COLO829 (cell line): ENCODE results near the gene TMEM86B.
"Not testable (repeated sequence)": the region's sequence is repeated elsewhere in the genome, so short reads cannot be mapped to it uniquely, and the experiment has no call there.

ENCODE experiments used
- DNase-seq: peaks from one replicate; pipeline ENCODE4 v3.0.0; 2012; ENCODE audit warnings: low spot score

Gene TMEM86B

DNA sequence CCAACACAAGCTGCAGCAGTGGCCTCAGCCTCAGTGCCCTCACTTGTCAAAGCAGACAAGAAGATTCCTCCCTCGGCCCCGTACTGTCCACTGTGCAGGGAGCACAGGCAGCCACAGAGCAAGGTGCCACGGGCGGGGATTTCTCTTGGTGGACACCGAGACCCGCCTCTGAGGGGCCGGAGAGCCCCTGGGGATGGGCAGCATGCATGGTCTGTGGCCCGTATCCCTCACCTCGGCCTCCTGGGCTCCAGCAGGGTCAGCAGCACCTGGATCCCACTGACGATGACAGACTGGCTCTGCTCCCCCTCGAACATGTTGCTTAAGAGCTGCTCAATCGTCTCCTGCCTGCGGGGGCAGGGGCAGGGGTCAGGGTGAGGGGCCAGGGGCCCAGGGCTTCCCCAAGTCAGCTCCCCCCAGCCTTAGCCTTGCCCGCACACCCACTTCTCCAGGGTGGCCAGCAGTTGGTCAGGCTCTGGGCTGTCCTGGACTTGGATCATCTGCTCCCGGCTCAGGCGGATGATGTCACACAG, 13.4 kb upstream of the TMEM86B start:
- no peak for DNase-seq

DNA sequence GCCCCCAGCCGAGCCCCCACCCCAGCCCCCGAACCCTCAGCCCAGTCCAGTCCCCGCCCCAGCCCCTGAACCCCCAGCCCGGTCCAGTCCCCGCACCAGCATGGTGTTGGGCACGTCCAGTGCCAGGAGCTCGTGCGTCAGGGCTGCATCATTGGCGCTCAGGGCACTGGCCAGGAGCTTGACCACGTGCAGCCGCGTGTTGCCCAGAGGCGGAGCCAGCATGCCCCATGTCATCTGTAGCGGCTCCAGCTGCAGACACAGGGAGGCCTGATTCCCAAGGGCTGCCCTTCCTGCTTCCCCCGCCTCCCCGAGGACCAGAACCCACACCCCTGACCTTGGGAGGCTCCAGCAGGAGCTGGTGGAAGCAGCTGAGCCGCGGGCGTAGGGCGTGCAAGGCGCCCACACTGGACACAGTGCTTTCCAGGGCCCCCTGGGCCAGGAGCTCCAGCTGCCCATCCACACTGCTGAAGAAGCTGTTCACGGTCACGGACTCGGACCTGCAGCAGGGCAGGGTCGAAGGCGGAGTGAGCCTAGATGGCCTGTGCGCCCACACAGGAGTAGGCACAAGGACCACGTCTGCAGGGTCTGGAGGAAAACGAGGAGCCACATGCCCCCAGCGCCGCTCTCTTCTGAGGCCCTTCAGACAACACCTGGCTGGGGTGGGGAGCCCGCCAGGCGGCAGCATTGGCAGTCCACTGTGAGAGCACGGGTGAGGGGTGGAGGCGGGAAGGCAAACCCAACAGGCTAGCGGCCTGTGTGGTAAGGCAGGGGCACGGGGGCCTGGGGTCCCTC, 12.8 kb upstream of the TMEM86B start:
- DNase-seq, result no peak

DNA sequence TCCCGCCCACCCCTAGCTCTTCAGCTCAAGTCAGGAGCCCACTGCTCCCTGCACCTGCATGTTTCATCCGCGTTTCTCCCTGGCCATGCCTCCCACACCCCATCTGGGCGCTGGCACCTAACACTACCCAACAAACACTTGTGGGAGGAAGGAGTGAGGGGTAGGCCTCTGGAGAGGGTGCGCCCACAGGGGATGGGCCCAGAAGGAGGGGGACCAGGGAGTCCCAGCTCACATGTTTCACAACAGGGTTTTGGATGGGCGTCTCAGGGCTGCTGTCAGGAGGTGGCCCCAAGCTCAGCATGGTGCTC, 12.1 kb upstream of the TMEM86B start:
- no peak for DNase-seq

DNA sequence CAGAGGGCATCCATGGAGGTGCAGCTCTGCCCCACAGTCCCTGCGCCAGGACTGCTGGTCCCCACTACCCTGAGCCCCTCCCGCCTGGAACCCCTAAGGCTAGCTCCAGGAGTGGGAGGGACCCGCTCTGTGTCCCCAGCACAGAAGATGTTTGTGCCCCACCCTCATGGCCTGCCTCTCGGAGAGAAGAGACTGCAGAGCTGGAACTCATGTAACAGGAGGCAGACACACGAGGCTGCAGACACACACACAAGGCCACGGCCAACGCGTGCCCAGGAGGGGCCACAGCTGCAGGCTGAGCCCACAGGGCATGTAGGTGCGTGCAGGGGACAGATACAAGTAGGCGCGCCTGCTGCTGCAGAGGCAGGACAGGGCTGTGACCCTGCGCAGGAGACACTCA, 10.4 kb upstream of the TMEM86B start:
- DNase-seq, result no peak

DNA sequence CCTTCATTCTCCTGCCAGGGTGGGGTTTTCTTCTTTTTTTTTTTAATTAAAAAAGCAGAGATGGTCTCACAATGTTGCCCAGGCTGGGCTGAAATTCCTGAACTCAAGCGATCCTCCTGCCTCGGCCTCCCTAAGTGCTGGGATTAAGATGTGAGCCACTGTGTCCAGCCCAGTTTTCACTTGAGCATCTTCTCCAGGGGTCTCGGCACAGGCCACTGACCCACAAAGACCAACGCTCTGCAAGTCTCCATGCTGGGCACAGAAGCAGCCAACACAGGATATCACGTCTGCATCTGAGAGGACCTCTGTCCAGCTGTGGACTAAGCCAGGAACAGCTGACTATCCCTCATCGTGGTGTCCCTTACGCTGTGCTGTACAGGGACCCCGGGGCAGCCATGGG, 9.5 kb upstream of the TMEM86B start:
- no peak for DNase-seq

DNA sequence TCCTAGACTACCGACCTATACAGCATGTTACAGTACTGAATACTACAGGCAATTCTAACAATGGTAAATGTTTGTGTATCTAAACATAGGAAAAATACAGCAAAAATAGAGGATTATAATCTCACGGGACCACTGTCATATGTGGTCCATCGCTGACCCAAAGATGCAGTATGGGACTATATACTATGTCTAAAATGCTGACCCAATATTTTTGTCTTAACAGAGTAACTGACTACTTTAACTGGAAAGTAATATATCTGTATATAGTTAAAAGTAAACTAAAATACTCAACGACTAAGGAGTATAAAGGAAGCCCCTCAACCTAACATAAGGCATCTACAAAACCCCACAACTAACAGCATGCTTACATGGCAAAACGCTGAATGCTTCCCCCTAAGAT, 4.4 kb upstream of the TMEM86B start:
- no peak for DNase-seq

DNA sequence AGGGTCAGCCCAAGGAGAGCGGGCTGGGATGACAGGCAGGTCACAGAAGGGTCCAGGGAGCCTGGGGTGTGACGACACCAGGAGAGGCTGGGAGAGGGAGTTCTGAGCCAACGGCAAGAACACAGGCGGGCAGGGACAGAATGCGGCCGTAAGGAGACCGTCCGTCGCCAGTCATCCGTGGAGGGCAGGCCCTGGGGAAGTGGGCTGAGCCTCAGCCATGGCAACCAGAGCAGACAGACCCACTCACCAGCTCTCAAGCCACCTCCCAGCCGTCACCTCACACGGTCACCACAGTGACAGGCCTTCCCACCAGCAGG, 3.7 kb upstream of the TMEM86B start:
- no peak for DNase-seq

DNA sequence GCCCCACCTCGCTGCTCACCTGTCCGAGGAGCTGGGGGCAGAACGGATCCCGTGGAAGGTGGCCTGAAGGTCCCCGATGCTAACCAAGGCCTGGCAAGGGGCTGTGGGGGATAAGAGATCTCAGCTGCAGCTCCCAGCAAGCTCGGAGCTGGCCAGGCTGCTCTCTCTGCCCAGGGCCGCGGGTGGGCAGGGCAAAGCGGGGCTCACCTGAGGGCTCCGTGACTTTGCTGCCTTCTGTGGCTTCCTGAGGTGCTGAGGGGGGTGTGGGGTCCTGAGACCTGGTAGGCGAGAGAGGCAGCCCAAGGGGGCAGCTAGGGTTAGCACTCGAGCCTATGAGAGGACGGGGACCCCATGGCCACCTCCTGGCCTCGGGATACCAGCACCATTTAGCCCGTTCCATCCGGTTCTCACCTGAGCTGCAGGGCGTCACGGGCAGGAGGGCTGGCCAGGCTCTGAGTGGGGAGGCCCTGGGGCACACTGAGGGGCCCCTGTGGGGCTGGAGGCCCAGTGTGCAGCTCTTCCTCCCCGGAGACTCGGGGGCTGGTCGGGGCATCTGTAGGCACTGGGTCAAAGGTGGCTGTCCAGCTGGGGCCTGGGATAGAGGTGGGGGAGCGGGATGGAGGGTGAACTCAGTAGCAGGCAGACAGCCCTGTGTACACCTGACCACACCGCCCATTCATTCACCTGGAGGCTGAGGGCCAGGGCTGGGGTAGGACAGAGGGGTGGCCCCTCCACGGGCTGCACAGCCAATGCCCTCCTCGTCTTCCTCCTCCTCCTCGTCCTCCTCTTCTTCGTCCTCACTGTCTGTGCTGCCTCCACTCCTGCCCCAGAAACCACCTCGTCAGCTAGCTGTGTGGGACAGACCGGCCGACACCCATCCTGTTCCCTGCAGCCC, 3.1 kb upstream of the TMEM86B start:
- no peak for DNase-seq

DNA sequence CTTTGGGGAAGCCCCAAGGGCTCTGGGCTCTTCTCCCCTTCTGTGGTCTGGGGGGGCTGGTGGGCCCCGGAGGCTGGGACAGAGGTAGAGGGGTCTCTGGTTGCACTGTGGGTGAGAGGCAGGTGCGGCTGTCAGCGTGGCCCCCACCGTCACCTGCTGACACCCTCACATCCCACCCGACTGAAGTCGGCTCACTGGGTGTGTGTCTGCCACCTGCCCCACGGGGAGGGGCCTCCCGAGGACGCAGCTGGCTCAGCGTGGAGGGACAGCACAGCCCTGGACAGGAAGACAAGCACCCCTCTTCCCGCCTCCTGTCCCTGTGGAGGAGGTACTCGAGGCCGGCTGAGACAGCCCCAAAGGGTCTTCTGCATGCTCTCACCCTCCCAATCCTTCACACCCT, 2.2 kb upstream of the TMEM86B start:
- no peak for DNase-seq

DNA sequence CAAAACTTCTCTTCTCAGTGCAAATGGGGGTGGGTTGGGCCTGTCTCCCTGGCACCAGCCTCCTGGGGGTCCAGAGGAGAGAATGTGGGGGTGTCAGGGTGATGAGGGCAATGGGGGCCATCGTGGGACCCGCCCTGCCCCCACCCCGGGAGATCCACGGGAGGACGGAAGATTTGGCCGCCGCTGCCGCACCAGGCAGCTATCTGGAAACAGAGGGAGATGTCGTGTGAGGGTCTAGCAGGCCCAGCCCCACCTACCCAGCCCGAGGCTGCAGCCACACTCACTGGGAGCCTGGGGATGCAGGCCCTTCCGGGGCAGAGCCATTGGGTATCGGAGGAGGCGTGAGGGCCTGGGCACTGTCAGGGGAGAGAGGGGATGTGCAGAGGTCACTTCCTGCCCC, 1.8 kb upstream of the TMEM86B start:
- no peak for DNase-seq

DNA sequence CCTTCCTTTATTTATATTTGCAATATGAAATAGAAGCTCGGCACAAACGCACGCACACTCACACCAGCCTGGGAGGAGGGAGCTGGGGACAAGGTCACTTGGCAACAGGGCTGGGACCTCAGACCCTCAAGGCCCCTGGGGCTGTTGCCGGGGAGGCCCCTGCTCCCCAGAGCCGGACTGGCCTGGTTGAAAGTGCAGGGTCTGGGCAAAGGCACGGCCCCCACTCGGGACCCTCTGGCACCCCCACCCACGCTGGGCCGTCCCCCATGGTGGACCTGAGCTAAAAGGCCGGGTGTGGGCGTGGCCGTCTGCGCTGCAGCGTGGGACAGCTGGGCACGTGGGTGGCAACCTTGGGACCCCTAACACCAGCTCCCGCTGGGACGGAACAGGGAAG, 1.2 kb upstream of the TMEM86B start:
- no peak for DNase-seq

DNA sequence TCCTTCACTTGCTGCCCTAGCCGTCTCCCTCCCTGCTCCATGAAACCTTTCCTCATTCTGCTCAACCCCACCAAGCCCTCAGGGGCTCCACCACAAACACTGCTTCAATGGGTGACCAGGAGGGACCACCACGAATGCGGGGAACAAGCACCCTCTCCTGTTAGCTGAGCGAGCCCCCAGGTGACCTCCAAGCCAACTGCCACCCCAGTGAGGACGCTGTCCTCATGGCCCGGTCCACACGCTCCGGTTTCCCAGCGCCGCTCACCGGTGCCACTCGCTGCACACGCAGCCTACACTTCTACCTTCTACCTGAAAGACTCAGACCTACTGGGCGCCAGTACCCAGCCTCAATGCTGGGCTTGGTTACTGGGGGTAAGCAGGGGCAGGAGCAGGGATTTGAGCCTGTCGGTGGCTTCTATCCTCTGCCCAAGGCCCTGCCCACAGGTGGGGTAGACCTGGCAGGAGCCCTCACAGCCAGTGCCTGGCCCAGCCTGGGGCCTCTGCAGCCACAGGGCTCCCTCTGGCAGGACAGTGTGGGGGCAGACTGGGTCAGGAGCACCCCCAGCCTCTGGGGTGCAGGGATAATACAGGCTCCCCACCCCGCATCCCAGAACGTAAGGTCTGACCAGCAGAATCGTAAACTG, 704 bp upstream of the TMEM86B start:
- DNase-seq, result no peak

DNA sequence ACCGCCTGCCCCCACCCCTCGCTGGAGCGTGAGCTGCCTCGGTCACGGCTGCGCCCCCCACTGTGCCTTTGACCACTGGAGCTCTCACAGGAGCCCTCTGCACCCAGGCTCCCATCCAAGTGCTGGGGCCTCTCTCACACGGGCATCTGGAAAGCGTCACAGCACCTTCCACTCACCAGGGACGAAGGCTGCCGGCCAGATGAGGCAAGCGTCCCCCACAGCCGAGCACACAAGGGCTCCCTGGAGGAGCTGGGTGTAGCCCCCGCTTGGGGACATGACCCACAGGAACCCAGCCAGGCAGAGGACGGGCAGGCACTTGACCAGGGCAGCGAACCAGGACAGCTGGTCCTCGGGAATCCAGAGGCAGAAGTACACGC, 560 bp downstream of the TMEM86B start:
- DNase-seq, result no peak

DNA sequence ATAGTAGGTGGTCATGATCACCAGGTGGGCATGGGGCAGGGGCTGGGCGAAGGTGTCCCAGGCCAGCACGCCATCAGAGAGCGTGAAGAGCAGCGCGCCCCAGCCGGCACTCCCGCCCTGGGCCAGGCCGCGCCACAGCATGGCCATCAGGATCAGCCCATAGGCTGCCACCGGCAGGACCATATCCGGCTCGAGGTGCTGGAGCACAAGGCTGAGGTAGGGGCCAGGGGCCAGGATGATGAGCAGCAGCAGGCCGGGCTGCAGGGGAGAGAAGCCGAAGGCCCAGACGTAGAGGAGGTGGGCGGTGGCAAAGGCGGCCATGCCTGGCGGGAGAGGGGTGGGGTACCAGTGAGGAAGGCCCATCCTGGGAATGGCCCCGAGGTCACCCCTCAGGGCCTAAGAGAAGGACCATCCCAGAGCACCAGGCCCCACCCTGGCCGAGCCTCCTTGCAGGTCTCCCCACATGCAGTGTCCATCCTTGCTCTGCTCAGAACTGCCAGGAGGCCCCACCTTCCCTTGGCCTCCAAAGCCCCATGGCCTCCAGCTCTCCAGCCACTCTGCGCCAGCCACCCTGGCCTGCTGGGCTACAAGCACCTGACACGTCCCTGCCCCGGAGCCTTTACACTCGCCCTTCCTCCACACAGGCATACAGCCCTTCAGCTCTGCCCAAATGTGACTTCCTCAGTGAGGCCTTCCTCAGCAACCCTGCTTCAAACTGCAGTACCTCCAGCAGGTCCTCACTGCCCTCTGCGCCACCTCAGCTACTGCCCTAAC, 1.1 kb downstream of the TMEM86B start:
- no peak for DNase-seq

DNA sequence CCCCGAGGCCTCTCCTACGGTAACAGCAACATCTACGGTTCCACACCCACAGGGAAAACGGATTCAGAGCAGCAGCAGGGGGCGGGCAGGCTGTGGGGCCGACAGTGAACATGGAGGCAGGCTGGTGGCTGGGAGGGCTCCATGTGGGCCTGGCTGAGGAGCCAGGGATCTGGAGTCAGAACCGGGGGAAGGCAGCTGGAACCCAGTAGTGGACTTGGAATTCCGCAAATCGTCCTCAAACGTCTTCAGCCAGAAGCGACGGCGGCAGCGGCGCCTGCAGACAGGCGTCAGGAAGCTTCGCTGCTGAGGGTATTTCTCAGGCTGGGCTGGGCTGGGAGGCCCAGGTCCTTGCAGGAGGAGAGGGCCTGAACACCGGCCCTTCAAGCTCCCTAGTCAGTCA, 1.8 kb downstream of the TMEM86B start:
- no peak for DNase-seq

DNA sequence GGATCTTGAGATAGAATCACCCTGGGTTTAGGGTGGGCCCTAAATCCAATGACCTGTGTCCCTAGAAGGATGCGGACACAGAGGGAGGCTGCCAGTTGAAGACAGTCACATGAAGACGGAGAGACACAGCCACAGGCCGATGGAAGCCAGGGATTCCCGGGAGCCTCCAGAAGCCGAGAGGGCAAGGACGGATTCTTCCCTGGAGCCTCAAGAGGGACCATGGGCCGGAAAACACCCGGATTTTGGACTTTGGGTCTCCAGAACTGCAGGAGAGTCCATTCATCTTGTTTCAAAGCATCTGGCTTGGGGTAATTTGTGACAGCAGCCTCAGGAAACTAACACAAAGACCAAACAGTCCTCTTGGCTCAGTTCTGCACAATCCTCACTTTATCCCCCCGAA, 2.3 kb downstream of the TMEM86B start:
- no peak for DNase-seq

DNA sequence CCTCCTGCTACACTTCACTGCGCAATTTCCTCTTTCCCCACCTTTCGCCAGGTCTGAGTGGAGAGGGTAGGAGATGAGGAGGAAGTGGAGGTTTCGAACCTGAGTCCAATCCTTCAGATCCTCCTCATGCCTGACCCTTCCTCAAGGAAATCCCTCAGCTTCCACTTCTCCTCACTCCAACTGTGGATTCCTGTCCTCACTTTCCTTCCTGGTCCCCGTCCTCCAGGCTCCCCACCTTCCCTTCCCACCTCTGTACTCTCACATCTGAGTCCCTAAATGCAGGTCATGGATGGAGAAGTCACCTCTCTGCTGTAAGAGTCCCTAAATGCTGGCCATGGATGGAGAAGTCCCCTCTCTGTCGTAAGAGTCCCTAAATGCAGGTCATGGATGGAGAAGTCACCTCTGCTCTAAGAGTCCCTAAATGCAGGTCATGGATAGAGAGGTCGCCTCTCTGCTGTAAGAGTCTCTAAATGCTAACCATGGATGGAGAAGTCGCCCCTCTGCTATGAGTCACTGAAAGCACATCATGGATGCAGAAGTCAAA, 3.1 kb downstream of the TMEM86B start:
- DNase-seq, result no peak

DNA sequence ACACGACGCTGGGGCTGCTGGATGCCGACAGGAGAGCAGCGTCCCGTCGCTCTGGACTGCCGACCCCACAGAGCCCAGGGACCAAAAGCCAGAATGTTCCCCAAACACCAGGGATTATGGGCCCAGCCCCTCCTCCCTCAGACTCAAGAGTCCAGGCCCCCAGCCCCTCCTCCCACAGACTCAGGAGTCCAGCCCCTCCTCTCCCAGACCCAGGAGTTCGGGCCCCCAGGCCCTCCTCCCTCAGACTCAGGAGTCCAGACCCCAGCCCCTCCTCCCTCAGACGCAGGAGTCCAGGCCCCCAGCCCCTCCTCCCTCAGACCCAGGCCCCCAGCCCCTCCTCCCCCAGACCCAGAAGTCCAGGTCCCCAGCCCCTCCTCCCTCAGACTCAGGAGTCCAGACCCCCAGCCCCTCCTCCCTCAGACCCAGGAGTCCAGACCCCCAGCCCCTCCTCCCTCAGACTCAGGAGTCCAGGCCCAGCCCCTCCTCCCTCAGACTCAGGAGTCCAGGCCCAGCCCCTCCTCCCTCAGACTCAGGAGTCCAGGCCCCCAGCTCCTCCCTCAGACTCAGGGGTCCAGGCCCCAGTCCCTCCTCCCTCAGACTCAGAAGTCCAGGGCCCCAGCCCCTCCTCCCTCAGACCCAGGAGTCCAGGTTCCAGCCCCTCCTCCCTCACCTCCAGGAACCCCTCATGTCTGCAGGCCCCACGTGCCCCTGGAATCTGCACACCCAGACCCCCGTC, 3.7 kb downstream of the TMEM86B start:
- DNase-seq, result not testable (repeated sequence)

DNA sequence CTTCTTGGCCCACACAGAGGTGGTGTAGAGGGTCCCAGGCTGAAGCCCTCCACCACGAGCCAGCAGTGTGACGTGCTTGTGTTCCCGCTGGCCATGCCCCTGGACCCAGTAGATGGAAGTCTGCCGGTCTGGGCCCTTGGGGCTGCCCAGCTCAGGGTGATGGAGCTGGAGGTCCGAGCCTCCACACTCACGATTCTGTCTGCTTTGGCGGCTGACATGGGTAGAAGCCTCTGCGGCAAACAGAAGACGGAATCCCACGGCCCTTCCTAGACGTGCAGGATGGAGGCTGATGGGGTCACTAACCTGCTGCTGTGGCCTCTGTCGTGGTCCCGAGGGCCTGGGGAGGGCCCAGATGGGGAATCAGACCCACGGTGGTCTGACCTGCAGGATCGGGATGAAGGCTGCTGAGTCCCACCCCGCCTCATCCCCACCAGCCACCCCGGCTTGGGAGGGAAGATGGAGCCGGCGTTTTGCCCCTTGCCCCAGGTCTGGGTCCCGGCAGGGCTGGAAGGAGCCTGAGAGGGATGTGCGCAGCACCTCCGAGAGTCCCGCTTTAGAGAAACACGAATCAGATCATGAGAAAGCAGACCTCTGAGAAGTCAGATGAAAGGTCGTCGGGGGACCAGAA, 4.4 kb downstream of the TMEM86B start:
- DNase-seq, result no peak

DNA sequence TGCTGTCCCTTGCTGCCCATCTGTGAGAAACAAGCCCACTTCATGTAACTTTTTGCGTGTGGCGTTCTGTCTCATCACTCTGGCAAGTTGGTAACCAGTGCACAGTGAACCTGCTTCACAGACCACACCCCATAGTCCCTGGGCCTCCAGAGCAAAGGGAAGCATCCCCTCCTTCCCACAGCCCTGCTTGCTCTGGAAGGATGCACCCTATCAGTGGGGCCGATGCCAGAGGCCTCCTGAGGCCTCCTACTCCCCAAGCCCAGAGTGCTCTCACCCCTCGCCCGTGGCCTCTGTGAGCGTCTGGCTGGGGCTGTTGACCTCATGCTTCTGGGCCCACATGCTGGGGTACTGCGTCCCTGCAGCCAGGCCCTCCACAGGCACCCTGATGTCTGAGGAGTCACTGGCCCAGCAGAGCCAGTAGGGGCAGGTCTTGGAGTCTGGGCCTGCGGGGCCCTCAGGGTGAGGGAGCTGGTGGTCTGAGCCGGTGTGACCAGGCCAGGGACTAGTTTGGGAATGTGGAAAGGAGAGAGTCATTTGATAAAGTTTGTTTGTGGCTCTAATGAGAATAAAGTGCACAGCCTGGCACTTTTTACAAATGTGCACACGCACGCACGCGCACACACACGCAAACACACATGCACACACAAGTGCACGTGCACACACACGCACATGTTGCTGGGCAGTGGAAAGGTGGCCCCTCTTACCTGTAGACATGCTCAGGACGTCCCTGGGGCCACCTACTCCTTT, 5.1 kb downstream of the TMEM86B start:
- no peak for DNase-seq
